Measurements from ENCODE around the gene RIOK3.

The RIOK3 gene

DNA sequence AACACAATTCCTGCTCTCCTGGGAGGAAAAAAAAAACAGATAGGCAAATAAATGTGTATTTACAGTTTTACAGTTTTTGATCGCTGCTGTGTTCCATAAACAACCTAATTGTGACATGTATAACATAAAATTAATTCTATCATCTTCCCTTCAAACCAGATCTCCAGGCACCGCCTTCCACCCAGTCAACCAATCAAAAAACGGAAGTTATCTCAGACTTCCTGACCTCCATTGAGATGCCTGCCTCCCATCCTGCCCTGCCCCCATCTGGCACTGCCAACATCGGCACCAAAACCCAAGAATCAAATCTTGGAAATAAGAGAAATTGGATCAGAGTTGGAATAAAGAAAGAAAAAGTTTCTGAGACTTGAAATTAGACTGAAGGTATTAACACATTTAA is 3.1 kb upstream of the RIOK3 start:
- TF ChIP-seq, protein P1, sequence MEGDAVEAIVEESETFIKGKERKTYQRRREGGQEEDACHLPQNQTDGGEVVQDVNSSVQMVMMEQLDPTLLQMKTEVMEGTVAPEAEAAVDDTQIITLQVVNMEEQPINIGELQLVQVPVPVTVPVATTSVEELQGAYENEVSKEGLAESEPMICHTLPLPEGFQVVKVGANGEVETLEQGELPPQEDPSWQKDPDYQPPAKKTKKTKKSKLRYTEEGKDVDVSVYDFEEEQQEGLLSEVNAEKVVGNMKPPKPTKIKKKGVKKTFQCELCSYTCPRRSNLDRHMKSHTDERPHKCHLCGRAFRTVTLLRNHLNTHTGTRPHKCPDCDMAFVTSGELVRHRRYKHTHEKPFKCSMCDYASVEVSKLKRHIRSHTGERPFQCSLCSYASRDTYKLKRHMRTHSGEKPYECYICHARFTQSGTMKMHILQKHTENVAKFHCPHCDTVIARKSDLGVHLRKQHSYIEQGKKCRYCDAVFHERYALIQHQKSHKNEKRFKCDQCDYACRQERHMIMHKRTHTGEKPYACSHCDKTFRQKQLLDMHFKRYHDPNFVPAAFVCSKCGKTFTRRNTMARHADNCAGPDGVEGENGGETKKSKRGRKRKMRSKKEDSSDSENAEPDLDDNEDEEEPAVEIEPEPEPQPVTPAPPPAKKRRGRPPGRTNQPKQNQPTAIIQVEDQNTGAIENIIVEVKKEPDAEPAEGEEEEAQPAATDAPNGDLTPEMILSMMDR (IDR thresholded peaks at IDR 0.05; ENCODE audit: borderline replicate concordance, control extremely low read depth, extremely low read depth, insufficient read depth, missing control alignments) = no peak

DNA sequence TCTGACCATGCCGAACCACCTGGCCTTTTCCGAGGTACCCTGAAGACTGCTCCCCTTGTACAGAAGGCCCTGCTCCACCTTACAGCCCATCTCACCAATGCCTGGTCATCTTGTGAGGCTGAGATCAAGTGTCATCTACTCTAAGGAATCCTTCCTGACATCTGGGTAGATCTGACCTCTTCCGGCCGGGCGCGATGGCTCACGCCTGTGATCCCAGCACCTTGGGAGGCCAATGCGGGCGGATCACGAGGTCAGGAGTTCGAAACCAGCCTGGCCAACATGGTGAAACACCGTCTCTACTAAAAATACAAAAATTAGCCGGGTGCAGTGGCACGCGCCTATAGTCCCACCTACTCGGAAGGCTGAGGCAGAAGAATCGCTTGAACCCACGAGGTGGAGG is 2.1 kb upstream of the RIOK3 start:
- DNase-seq (ENCODE audit: low spot score) = no peak
- in situ Hi-C loops (cut with MboI; ENCODE audit: low sequenced_read_pairs, unreplicated experiment) = no loop called here
- TF ChIP-seq, protein P1 (IDR thresholded peaks at IDR 0.05; ENCODE audit: borderline replicate concordance, control extremely low read depth, extremely low read depth, insufficient read depth, missing control alignments) = no peak

More for the DNA sequence above, 3.1 kb upstream of the RIOK3 start:
- in situ Hi-C loops (cut with MboI; ENCODE audit: low sequenced_read_pairs, unreplicated experiment) = no loop called here
- no peak for DNase-seq (ENCODE audit: low spot score)

DNA sequence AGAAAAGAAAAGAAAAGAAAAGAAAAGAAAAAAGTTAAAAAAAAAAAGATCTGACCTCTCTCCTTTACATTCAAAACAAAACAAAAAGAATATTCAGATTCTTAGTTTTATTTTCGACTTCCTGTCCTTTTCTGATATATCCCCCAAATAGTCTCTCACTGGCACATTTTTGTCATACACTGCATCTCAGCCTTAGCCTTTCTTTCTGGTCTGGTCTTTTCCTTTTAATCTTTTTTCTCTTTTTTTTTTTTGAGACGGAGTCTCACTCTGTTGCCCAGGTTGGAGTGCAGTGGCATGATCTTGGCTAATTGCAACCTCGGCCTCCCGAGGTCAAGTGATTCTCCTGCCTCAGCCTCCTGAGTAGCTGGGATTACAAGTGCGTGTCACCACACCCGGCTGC is 1.6 kb upstream of the RIOK3 start:
- TF ChIP-seq, protein P1 (IDR thresholded peaks at IDR 0.05; ENCODE audit: borderline replicate concordance, control extremely low read depth, extremely low read depth, insufficient read depth, missing control alignments) = no peak
- peak; percentile 66 for DNase-seq (ENCODE audit: low spot score)
- in situ Hi-C loops (cut with MboI; ENCODE audit: low sequenced_read_pairs, unreplicated experiment) = no loop called here

DNA sequence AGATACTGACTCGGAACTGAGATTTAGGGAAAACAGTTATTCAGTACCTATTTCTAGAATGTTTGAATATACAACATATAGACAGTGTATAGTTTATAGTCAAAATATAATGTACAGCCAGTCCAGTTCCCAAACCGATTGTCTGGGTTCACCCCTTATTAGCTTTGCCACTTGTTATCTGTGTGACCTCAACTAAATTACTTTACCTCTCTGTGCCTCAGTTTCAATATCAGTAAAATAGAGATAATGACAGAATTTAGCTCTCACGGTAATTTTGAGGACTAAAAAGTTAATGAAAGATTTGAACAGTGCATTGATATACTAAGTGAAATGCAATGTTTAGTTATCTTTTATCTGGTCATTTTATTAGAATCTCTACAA is 750 bp upstream of the RIOK3 start:
- no peak for DNase-seq (ENCODE audit: low spot score)
- in situ Hi-C loops (cut with MboI; ENCODE audit: low sequenced_read_pairs, unreplicated experiment) = no loop called here
- TF ChIP-seq, protein P1 (IDR thresholded peaks at IDR 0.05; ENCODE audit: borderline replicate concordance, control extremely low read depth, extremely low read depth, insufficient read depth, missing control alignments) = no peak

DNA sequence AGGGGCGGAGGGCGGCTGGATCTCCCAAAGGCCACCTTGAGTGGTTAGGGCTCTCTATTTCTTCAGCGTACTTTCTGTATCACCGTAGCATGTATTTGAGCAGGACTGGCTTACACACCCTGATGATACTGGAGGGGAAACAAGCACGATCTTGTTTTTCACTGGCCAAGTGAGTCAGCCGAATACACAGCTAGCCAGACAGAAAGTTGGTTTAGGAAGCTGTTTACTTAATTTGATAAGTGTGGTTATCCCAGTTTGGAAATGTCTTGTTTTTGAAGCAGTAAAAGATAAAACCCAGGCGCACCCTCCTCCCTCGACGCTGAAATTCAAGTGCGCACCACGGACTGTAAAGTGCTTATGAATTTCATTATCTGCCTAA is 582 bp downstream of the RIOK3 start:
- in situ Hi-C loops (cut with MboI; ENCODE audit: low sequenced_read_pairs, unreplicated experiment) = no loop called here
- TF ChIP-seq, protein P1 (IDR thresholded peaks at IDR 0.05; ENCODE audit: borderline replicate concordance, control extremely low read depth, extremely low read depth, insufficient read depth, missing control alignments) = no peak
- peak; percentile 25 for DNase-seq (ENCODE audit: low spot score)

DNA sequence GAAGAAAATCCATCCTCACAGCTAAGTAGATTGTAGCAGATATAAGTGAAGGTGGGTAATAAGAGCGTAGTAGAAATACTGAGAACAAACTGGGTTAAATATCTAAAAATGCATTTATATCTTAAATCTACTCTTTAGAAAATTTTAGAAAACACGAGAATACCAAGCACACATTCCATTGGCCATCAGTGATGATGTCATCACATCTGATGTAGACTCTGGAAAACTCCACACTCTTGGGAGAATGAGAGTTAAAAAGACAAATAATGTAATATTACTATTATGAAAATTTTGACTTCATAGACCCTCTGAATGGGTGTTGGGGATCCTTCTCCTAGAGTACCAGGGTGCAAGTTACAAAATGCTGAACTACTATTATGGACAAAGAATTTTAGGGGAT is 3.7 kb downstream of the RIOK3 start:
- no peak for DNase-seq (ENCODE audit: low spot score)
- TF ChIP-seq, protein P1 (IDR thresholded peaks at IDR 0.05; ENCODE audit: borderline replicate concordance, control extremely low read depth, extremely low read depth, insufficient read depth, missing control alignments) = no peak
- in situ Hi-C loops (cut with MboI; ENCODE audit: low sequenced_read_pairs, unreplicated experiment) = no loop called here

Data from GM13976 (cell line).